ENCODE data around the gene NUDC. TPM values are rescaled to one million over a fixed set of nuclear protein-coding genes. Genes with fewer than 3 reads are reported as not detected.

NUDC gene
- total and polyA plus RNA-seq, 2 donors from 2014 or later, result 61.5 to 112 TPM

DNA sequence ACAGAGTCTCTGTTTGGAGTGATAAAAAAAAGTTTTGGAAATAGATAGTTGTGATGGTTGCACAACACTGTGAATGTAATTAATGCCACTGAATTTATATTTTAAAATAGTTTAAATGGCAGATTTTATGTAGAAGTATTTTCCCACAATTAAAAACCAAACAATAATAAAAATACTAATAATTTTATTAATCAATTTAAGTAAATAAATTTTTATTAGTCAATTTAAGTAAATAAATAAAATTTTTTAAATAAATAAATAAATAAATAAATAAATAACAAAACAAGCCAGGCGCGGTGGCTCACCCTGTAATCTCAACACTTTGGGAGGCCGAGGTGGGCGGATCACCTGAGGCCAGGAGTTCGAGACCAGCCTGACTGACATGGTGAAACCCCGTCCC lies 43.7 kb downstream of the NUDC start:
- no peak for DNase-seq
- H3K9ac ChIP-seq (ENCODE audit: low read length in 3 of 3), result no peak overlapping the region
- no peak for FAIRE-seq
- H3K9me3 ChIP-seq (ENCODE audit: control insufficient read depth in 2 of 3, insufficient read depth in 1 of 3, low read length in 3 of 3), result no peaks in the 10 kb centered on the region
- H3K4me3 ChIP-seq (ENCODE audit: low read length in 3 of 3), result no peak overlapping the region
- intact Hi-C loops (cut with DNase I), result no loop called here
- TF ChIP-seq, protein P1, sequence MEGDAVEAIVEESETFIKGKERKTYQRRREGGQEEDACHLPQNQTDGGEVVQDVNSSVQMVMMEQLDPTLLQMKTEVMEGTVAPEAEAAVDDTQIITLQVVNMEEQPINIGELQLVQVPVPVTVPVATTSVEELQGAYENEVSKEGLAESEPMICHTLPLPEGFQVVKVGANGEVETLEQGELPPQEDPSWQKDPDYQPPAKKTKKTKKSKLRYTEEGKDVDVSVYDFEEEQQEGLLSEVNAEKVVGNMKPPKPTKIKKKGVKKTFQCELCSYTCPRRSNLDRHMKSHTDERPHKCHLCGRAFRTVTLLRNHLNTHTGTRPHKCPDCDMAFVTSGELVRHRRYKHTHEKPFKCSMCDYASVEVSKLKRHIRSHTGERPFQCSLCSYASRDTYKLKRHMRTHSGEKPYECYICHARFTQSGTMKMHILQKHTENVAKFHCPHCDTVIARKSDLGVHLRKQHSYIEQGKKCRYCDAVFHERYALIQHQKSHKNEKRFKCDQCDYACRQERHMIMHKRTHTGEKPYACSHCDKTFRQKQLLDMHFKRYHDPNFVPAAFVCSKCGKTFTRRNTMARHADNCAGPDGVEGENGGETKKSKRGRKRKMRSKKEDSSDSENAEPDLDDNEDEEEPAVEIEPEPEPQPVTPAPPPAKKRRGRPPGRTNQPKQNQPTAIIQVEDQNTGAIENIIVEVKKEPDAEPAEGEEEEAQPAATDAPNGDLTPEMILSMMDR (IDR thresholded peaks at IDR 0.05; ENCODE audit: borderline replicate concordance, extremely low read depth, insufficient read depth), result no peak
- no peaks in the 10 kb centered on the region for H3K4me1 ChIP-seq (ENCODE audit: control insufficient read depth in 2 of 3, insufficient read depth in 2 of 3, low read depth in 1 of 3, low read length in 3 of 3)
- H3K27me3 ChIP-seq (ENCODE audit: control insufficient read depth, insufficient read depth, low read length), result no peaks in the 10 kb centered on the region
- no peaks in the 10 kb centered on the region for H3K36me3 ChIP-seq (ENCODE audit: control insufficient read depth in 2 of 3, insufficient read depth in 3 of 3, low read length in 3 of 3)
- no peak overlapping the region for H3K27ac ChIP-seq (ENCODE audit: low read depth in 2 of 2, low read length in 2 of 2)

- Histone ChIP-seq H3K36me3 (ENCODE audit: control insufficient read depth in 2 of 3, insufficient read depth in 3 of 3, low read length in 3 of 3) (no peaks in the 10 kb centered on the region), H3K4me1 (ENCODE audit: control insufficient read depth in 2 of 3, insufficient read depth in 2 of 3, low read depth in 1 of 3, low read length in 3 of 3) (no peaks in the 10 kb centered on the region), H3K9me3 (ENCODE audit: control insufficient read depth in 2 of 3, insufficient read depth in 1 of 3, low read length in 3 of 3) (no peaks in the 10 kb centered on the region), H3K9ac (ENCODE audit: low read length in 3 of 3) (no peak overlapping the region), H3K27ac (ENCODE audit: low read depth in 2 of 2, low read length in 2 of 2) (no peak overlapping the region), H3K27me3 (ENCODE audit: control insufficient read depth, insufficient read depth, low read length) (no peaks in the 10 kb centered on the region), H3K4me3 (ENCODE audit: low read length in 3 of 3) (no peak overlapping the region)
- TF ChIP-seq, protein P1 (IDR thresholded peaks at IDR 0.05; ENCODE audit: borderline replicate concordance, extremely low read depth, insufficient read depth), result no peak
- DNase-seq (no peak), FAIRE-seq (no peak)
- intact Hi-C loops (cut with DNase I), result no loop called here
Measured at GRCh38 chr1:26965628-26966027, 44.1 kb downstream of the NUDC start.

- Histone ChIP-seq H3K27ac (ENCODE audit: low read depth in 2 of 2, low read length in 2 of 2) (no peak overlapping the region), H3K27me3 (ENCODE audit: control insufficient read depth, insufficient read depth, low read length) (no peaks in the 10 kb centered on the region), H3K9me3 (ENCODE audit: control insufficient read depth in 2 of 3, insufficient read depth in 1 of 3, low read length in 3 of 3) (no peaks in the 10 kb centered on the region), H3K4me3 (ENCODE audit: low read length in 3 of 3) (no peak overlapping the region), H3K9ac (ENCODE audit: low read length in 3 of 3) (no peak overlapping the region), H3K36me3 (ENCODE audit: control insufficient read depth in 2 of 3, insufficient read depth in 3 of 3, low read length in 3 of 3) (no peaks in the 10 kb centered on the region), H3K4me1 (ENCODE audit: control insufficient read depth in 2 of 3, insufficient read depth in 2 of 3, low read depth in 1 of 3, low read length in 3 of 3) (no peaks in the 10 kb centered on the region)
- TF ChIP-seq, protein P1 (IDR thresholded peaks at IDR 0.05; ENCODE audit: borderline replicate concordance, extremely low read depth, insufficient read depth), result no peak
- intact Hi-C loops (cut with DNase I), result no loop called here
- peak in 1 of 5 donors; percentile 28 for DNase-seq
- no peak for FAIRE-seq
Measured at GRCh38 chr1:26970810-26971209, 49.3 kb downstream of the NUDC start.

DNA sequence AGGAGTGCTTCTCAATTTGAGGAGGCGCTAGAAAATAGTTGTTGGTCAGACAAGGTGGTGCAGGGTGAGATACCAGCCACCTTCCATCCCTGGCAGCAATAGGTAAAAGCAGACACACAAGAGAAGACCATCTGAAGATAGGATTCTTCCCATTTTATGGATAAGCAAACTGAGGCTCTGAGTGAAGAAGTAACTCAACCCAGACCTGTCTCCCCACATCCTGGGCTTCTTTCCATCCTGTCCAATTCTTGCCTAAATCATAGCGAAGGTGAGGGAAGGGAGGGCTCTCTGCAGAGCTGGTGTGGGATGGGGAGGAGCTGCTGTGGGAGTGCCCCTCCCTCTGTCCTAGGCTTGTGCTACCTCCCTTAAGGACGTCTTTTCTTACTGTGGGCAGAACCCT lies 50.0 kb downstream of the NUDC start:
- no peaks in the 10 kb centered on the region for H3K4me1 ChIP-seq (ENCODE audit: control insufficient read depth in 2 of 3, insufficient read depth in 2 of 3, low read depth in 1 of 3, low read length in 3 of 3)
- intact Hi-C loops (cut with DNase I), result no loop called here
- TF ChIP-seq, protein P1 (IDR thresholded peaks at IDR 0.05; ENCODE audit: borderline replicate concordance, extremely low read depth, insufficient read depth), result no peak
- DNase-seq (no peak), FAIRE-seq (no peak)
- H3K27me3 ChIP-seq (ENCODE audit: control insufficient read depth, insufficient read depth, low read length), result no peaks in the 10 kb centered on the region
- H3K9ac ChIP-seq (ENCODE audit: low read length in 3 of 3), result no peak overlapping the region
- no peak overlapping the region for H3K4me3 ChIP-seq (ENCODE audit: low read length in 3 of 3)
- no peaks in the 10 kb centered on the region for H3K36me3 ChIP-seq (ENCODE audit: control insufficient read depth in 2 of 3, insufficient read depth in 3 of 3, low read length in 3 of 3)
- no peak overlapping the region for H3K27ac ChIP-seq (ENCODE audit: low read depth in 2 of 2, low read length in 2 of 2)
- no peaks in the 10 kb centered on the region for H3K9me3 ChIP-seq (ENCODE audit: control insufficient read depth in 2 of 3, insufficient read depth in 1 of 3, low read length in 3 of 3)

All from kidney (tissue), 14 donors.